K562 (cell line): ENCODE measurements around the gene GALNS. TPM values are rescaled to one million over a fixed set of nuclear protein-coding genes. Genes with fewer than 3 reads are reported as not detected.
A peak's percentile ranks its signal among the peaks of the same experiment; 100 is the strongest.

Source experiments
- ATAC-seq: fragments of 200-7000 bp; cut with Tn5 transposase; 3 replicates; pipeline ENCODE4 v1.9.1; 2020; ENCODE audit warnings: moderate library complexity
- BruUV-seq: library from RNA; stranded (reverse); fragments of 400-500 nt; replicated peaks from 2 replicates; lab custom pipeline; 2021; lab: Mats Ljungman, UMichigan
- CTCF ChIA-PET: fragments of 300-600 bp; formaldehyde crosslinking; extraction: SDS; loops from one replicate; lab custom pipeline; 2021; ENCODE audit warnings: low intra/inter-chr PET ratio; lab: Yijun Ruan, JAX
- POLR2A ChIA-PET: fragments of 300-600, 350-650 bp; sonication (Branson Sonifier 250); formaldehyde crosslinking; extraction: SDS; loops from one replicate; lab custom pipeline; 2021; ENCODE audit warnings: antibody characterized with exemption, inconsistent platforms; lab: Yijun Ruan, JAX
- DNase-seq, 4 experiments: peaks; one replicate each; pipeline versions ENCODE4 v3.0.0 to v3.0.0-alpha.2; 2011 to 2018; ENCODE audit warnings: low spot score in 3 of 4, mixed read lengths in 3 of 4; ENCODE audit errors: extremely low read depth in 1 of 4
- FAIRE-seq: peaks from 2 replicates; lab custom pipeline; 2011; peaks lifted over from hg19 to GRCh38; lab: Jason Lieb, UNC
- H2AFZ ChIP-seq: 2 replicates; pipeline ENCODE4 v1.6.0; 2011; ENCODE audit warnings: low read depth, low read length, control low read depth, inconsistent platforms
- H3K27ac ChIP-seq: fragments of 200-600 bp; 3 replicates; pipeline ENCODE4 v1.8.0; 2011; ENCODE audit warnings: low read depth, mild to moderate bottlenecking, control low read depth, inconsistent platforms, low read length, moderate library complexity, mixed read lengths; ENCODE audit errors: extremely low read depth
- H3K27me3 ChIP-seq, 2 experiments: fragments of 300-600 bp in 1 of 2; 2 replicates in 1 of 2; 3 replicates in 1 of 2; pipeline versions ENCODE4 v1.6.0 to v1.8.0; 2011; ENCODE audit warnings: inconsistent platforms in 2 of 2, low read length in 2 of 2, mild to moderate bottlenecking in 1 of 2, mixed read lengths in 1 of 2, moderate library complexity in 1 of 2; ENCODE audit not compliant: control insufficient read depth in 2 of 2, insufficient read depth in 2 of 2
- H3K36me3 ChIP-seq: fragments of 300-600 bp; 3 replicates; pipeline ENCODE4 v1.8.0; 2011; ENCODE audit warnings: mild to moderate bottlenecking, low read length, inconsistent platforms; ENCODE audit not compliant: control insufficient read depth, insufficient read depth
- H3K4me1 ChIP-seq, 2 experiments: fragments of 200-600 bp in 1 of 2; replicated peaks in 1 of 2; 2 replicates in 1 of 2; 3 replicates in 1 of 2; pipeline versions ENCODE4 v1.5.1 to v1.8.0; 2011; ENCODE audit warnings: inconsistent platforms in 2 of 2, low read length in 2 of 2, mild to moderate bottlenecking in 1 of 2, mixed read lengths in 1 of 2, moderate library complexity in 1 of 2; ENCODE audit not compliant: control insufficient read depth in 2 of 2, insufficient read depth in 2 of 2
- H3K4me2 ChIP-seq: 2 replicates; pipeline ENCODE4 v1.6.1; 2011; ENCODE audit warnings: low read length, control low read depth, inconsistent platforms, mixed read lengths; ENCODE audit not compliant: insufficient read depth
- H3K4me3 ChIP-seq: fragments of 200-600 bp; sonication (generic), shearing (Covaris generic); 2 replicates; pipeline ENCODE4 v1.5.1; 2016; ENCODE audit warnings: control low read depth, inconsistent platforms
- H3K79me2 ChIP-seq: fragments of 200-600 bp; 3 replicates; pipeline ENCODE4 v1.8.0; 2011; ENCODE audit warnings: low read length, inconsistent platforms; ENCODE audit not compliant: control insufficient read depth, insufficient read depth
- H3K9ac ChIP-seq, 2 experiments: 2 replicates each; pipeline versions ENCODE4 v1.6.0 to v1.6.1; 2011; ENCODE audit warnings: low read depth in 2 of 2, low read length in 2 of 2, control low read depth in 1 of 2, inconsistent platforms in 1 of 2, mild to moderate bottlenecking in 1 of 2, mixed read lengths in 1 of 2; ENCODE audit not compliant: insufficient read depth in 1 of 2
- H3K9me1 ChIP-seq: one replicate; pipeline ENCODE4 v1.6.0; 2011; ENCODE audit warnings: inconsistent platforms, mild to moderate bottlenecking, low read length, moderate library complexity; ENCODE audit not compliant: control insufficient read depth, insufficient read depth
- H3K9me3 ChIP-seq: replicated peaks from 2 replicates; pipeline ENCODE4 v1.5.1; 2011; ENCODE audit warnings: low read depth, low read length, inconsistent platforms; ENCODE audit not compliant: control insufficient read depth, insufficient read depth
- H4K20me1 ChIP-seq: replicated peaks from 2 replicates; pipeline ENCODE4 v1.6.1; 2011; ENCODE audit warnings: low read length, inconsistent platforms, mixed read lengths; ENCODE audit not compliant: control insufficient read depth, insufficient read depth
- CBX3 ChIP-seq, 2 experiments: IDR thresholded peaks; 1 replicate in 1 of 2; 2 replicates in 1 of 2; pipeline ENCODE4 v1.6.1; 2012; ENCODE audit warnings: inconsistent platforms in 2 of 2, low read length in 2 of 2, borderline replicate concordance in 1 of 2, control low read depth in 1 of 2
- CCNT2 ChIP-seq: IDR thresholded peaks from 2 replicates; pipeline ENCODE4 v1.6.1; 2011; ENCODE audit warnings: borderline replicate concordance, low read depth, mild to moderate bottlenecking, moderate library complexity, mixed read lengths, low read length; ENCODE audit not compliant: insufficient read length; ENCODE audit errors: extremely low read depth
- CLOCK ChIP-seq: fragments of 250-450 bp; sonication (Bioruptor Pico); IDR thresholded peaks from 2 replicates; pipeline ENCODE4 v1.4.0; 2020; ENCODE audit warnings: mild to moderate bottlenecking, moderate library complexity, borderline replicate concordance
- E2F8 ChIP-seq: fragments of 450-650 bp; IDR thresholded peaks from 2 replicates; pipeline ENCODE4 v1.7.1; 2018; ENCODE audit warnings: mild to moderate bottlenecking, low read depth; ENCODE audit not compliant: partially characterized antibody
- EP400 ChIP-seq: fragments of 450-650 bp; IDR thresholded peaks from 2 replicates; pipeline ENCODE4 v1.6.1; 2017; ENCODE audit warnings: antibody characterized with exemption, mild to moderate bottlenecking, moderate library complexity
- FOS ChIP-seq: IDR thresholded peaks from 3 replicates; pipeline ENCODE4 v1.6.1; 2011; ENCODE audit not compliant: insufficient read length; ENCODE audit errors: extremely low read depth
- HNRNPL ChIP-seq: fragments of 200-400 bp; formaldehyde crosslinking; IDR thresholded peaks from 2 replicates; pipeline ENCODE4 v1.6.1; 2017; ENCODE audit warnings: low read depth, mild to moderate bottlenecking, low read length
- LCOR ChIP-seq: sonication (generic); formaldehyde crosslinking; IDR thresholded peaks from 2 replicates; pipeline ENCODE4 v1.8.0; 2022; ENCODE audit warnings: mild to moderate bottlenecking, missing genetic modification reagents
- MAFG ChIP-seq: fragments of 450-650 bp; conservative IDR thresholded peaks from 2 replicates; pipeline ENCODE4 v1.6.1; 2016; ENCODE audit warnings: missing genetic modification characterization, missing compliant biosample characterization
- RBM25 ChIP-seq: fragments of 200-400 bp; formaldehyde crosslinking; IDR thresholded peaks from 2 replicates; pipeline ENCODE4 v1.6.1; 2018; ENCODE audit warnings: low read length, low read depth, moderate library complexity; ENCODE audit not compliant: severe bottlenecking
- SRSF1 ChIP-seq: fragments of 200-400 bp; formaldehyde crosslinking; IDR thresholded peaks from 2 replicates; pipeline ENCODE4 v1.6.1; 2017; ENCODE audit warnings: mild to moderate bottlenecking, low read depth, low read length, moderate library complexity
- TEAD4 ChIP-seq, 2 experiments: sonication (generic) in 1 of 2; formaldehyde crosslinking in 1 of 2; IDR thresholded peaks; 2 replicates each; pipeline versions ENCODE4 v1.6.1 to v1.8.0; 2012 to 2022; ENCODE audit warnings: borderline replicate concordance in 1 of 2, inconsistent platforms in 1 of 2, low read length in 1 of 2, mild to moderate bottlenecking in 1 of 2, missing genetic modification reagents in 1 of 2
- THRAP3 ChIP-seq: fragments of 450-650 bp; IDR thresholded peaks from 2 replicates; pipeline ENCODE4 v1.6.1; 2016; ENCODE audit warnings: mild to moderate bottlenecking, inconsistent platforms, borderline replicate concordance
- in situ Hi-C: fragments of 300-500 bp; cut with MboI; formaldehyde crosslinking; loops from 4 replicates; pipeline ENCODE4 v1.15.0; 2018; ENCODE audit warnings: inconsistent platforms, mixed read lengths
- intact Hi-C: fragments of 100-400 bp; cut with micrococcal nuclease; formaldehyde crosslinking; loops from 2 replicates; pipeline ENCODE4 v1.14.2; 2022
- polyA plus RNA-seq, 8 experiments: library from polyadenylated mRNA; depleted of rRNA in 4 of 8; stranded (reverse) in 5 of 8; unstranded in 3 of 8; fragments of >200 nt; fragmentation: Nextera tagmentation in 2 of 8; fragmentation: Illumina TruSeq in 1 of 8; extraction: Ambion mirVana in 2 of 8; extraction: Trizol in 1 of 8; gene quantifications; 2 replicates each; pipeline versions ENCODE4 v1.2.1 to v1.2.3, GENCODE V29; 2011 to 2014; ENCODE audit warnings: inconsistent platforms in 1 of 8, missing spikeins in 1 of 8
- total RNA-seq, 7 experiments: library from RNA; depleted of rRNA in 6 of 7; stranded (reverse); fragments of >200 nt in 6 of 7; fragmentation: Illumina TruSeq in 2 of 7; extraction: Trizol in 2 of 7; gene quantifications; 2 replicates each; pipeline versions ENCODE4 v1.2.1 to v1.2.3, GENCODE V29; 2011 to 2021; ENCODE audit warnings: low replicate concordance in 1 of 7
- TF ChIP-seq, protein P1 (sequence below): fragments of 450-650 bp; IDR thresholded peaks from 2 replicates; pipeline ENCODE4 v1.6.1; 2016; ENCODE audit warnings: missing biosample characterization, missing genetic modification characterization

The GALNS gene
- total and polyA plus RNA-seq, 9 of the 15 experiments (the other 6 are each of a cell fraction or from before 2014, with no cell fraction given): 0.38 to 13.2 (median 4.3) TPM

DNA sequence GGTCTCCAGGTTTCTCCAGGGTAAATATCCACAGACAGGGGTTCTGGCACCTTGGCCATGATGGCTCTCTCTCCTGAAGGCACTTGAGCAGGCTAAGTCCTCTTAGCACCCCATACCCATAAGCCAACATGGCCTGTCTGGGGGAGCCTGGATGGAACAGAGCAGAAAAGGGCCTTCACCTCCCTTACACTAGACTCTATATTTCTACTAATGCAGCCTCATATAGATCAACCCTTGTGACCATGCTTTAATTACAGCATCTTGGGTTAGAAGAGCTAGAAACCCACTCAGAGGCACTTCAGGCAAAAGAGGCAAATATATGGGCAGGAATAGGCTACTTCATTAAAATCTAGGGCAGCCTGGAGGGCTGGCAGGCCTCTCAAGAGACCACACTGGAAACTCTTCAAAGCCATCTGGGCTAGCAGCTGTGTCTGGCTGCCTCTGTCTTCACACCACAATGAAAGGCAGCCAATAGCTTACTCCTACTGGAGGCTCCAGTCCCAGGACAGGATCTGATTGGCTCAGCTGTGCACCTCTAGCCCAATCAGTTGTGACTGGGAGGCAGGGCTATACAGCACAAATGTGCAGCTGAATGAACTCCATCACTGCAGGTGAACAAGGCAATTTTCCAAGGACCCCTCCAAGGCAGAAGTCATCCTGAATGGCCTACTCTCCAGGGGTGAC is 57.8 kb downstream of the GALNS start:
- Histone ChIP-seq H3K4me3 (no peak overlapping the region), H3K27me3 (no peaks in the 10 kb centered on the region), H3K27ac (peak overlapping the region; percentile 92; the same call in 1 of the 3 replicates), H2AFZ (no peak overlapping the region), H3K79me2 (peaks cover 36% of the 10 kb centered on the region), H4K20me1 (no peaks in the 10 kb centered on the region), H3K36me3 (peaks cover 3% of the 10 kb centered on the region; the same call in 2 of the 3 replicates), H3K4me1 (peaks cover 29 to 41% of the 10 kb centered on the region in 2 experiments), H3K4me2 (peak overlapping the region; percentile 77; the same call in 1 of the 2 replicates), H3K9ac (no peak overlapping the region), H3K9me3 (no peaks in the 10 kb centered on the region; the same call in 1 of the 2 replicates), H3K9me1 (no peaks in the 10 kb centered on the region)
- peak; percentile 45 for ATAC-seq
- CTCF ChIA-PET: no interaction called here
- intact Hi-C loops: no loop called here
- peak in 2 of 4 experiments; percentile 15 to 64 for DNase-seq
- BruUV-seq: no TSS peak
- POLR2A ChIA-PET: interaction anchor here (2.0 to 3.6 kb wide), 5 partner anchors 12 to 61 kb away, joined by 10 to 50 read pairs (median 12); partner anchors contain the start of genes APRT and PIEZO1
- in situ Hi-C loops: no loop called here
- peak; percentile 55 for FAIRE-seq
- TF ChIP-seq THRAP3: no peak
- TF ChIP-seq TEAD4 (IDR thresholded peaks at IDR 0.05; ENCODE audit: low read length): no peak
- TF ChIP-seq TEAD4 (CRISPR knock-in tag; IDR thresholded peaks at IDR 0.05; ENCODE audit: borderline replicate concordance): no peak
- TF ChIP-seq CLOCK (CRISPR knock-in tag): no peak
- TF ChIP-seq HNRNPL: no peak
- peak; percentile 46 for TF ChIP-seq FOS
- no peak for TF ChIP-seq EP400
- no peak for TF ChIP-seq SRSF1
- peak; percentile 36 for TF ChIP-seq RBM25
- TF ChIP-seq, protein P1, sequence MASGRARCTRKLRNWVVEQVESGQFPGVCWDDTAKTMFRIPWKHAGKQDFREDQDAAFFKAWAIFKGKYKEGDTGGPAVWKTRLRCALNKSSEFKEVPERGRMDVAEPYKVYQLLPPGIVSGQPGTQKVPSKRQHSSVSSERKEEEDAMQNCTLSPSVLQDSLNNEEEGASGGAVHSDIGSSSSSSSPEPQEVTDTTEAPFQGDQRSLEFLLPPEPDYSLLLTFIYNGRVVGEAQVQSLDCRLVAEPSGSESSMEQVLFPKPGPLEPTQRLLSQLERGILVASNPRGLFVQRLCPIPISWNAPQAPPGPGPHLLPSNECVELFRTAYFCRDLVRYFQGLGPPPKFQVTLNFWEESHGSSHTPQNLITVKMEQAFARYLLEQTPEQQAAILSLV: no peak
- TF ChIP-seq E2F8: no peak
- TF ChIP-seq CCNT2: no peak
- TF ChIP-seq CBX3 (IDR thresholded peaks at IDR 0.05; ENCODE audit: borderline replicate concordance in 1 of 2, low read length in 2 of 2): peak in 1 of 2 experiments; percentile 75; a peak in 1 of 3 replicates
- no peak for TF ChIP-seq LCOR
- TF ChIP-seq MAFG (tag): no peak
